Endothelial cell of umbilical vein (primary cell): ENCODE data around the gene RPGR. TPM values are rescaled to one million over a fixed set of nuclear protein-coding genes. Genes with fewer than 3 reads are reported as not detected.

Source experiments
- BruUV-seq: library from RNA; stranded (reverse); fragments of 400-500 nt; replicated peaks from 2 replicates; lab custom pipeline; 2021; lab: Mats Ljungman, UMichigan
- CTCF ChIA-PET: fragments of 300-600, 350-600 bp; sonication (Branson Sonifier 250); formaldehyde crosslinking; loops from one replicate; lab custom pipeline; 2021; ENCODE audit warnings: antibody characterized with exemption, inconsistent platforms; lab: Charles Lee
- POLR2A ChIA-PET: fragments of 300-600, 350-600 bp; sonication (Branson Sonifier 250); formaldehyde crosslinking; loops from one replicate; lab custom pipeline; 2021; ENCODE audit warnings: antibody characterized with exemption, inconsistent platforms; lab: Charles Lee
- DNase-seq: peaks from one replicate; pipeline ENCODE4 v3.0.0-alpha.2; 2011; ENCODE audit warnings: low read depth, low spot score
- FAIRE-seq: peaks from 2 replicates; lab custom pipeline; 2011; peaks lifted over from hg19 to GRCh38; lab: Jason Lieb, UNC
- H2AFZ ChIP-seq: 2 replicates; pipeline ENCODE4 v1.6.0; 2012; ENCODE audit warnings: low read depth, low read length, control low read depth, inconsistent platforms
- H3K27ac ChIP-seq: 2 replicates; pipeline ENCODE4 v1.5.1; 2011; ENCODE audit warnings: low read depth, mild to moderate bottlenecking, control low read depth, low read length, moderate library complexity; ENCODE audit not compliant: insufficient read depth
- H3K27me3 ChIP-seq, 2 experiments: 2 replicates each; pipeline versions ENCODE4 v1.6.0 to v1.6.1; 2011; ENCODE audit warnings: low read length in 2 of 2, mixed read lengths in 1 of 2; ENCODE audit not compliant: control insufficient read depth in 2 of 2, insufficient read depth in 2 of 2
- H3K36me3 ChIP-seq, 2 experiments: 2 replicates in 1 of 2; 3 replicates in 1 of 2; pipeline ENCODE4 v1.5.1; 2011; ENCODE audit warnings: low read length in 2 of 2, mild to moderate bottlenecking in 1 of 2, moderate library complexity in 1 of 2; ENCODE audit not compliant: control insufficient read depth in 2 of 2, insufficient read depth in 2 of 2; ENCODE audit errors: extremely low read depth in 1 of 2
- H3K4me1 ChIP-seq: 3 replicates; pipeline ENCODE4 v1.5.1; 2011; ENCODE audit warnings: mild to moderate bottlenecking, low read length; ENCODE audit not compliant: control insufficient read depth, insufficient read depth; ENCODE audit errors: extremely low read depth
- H3K4me2 ChIP-seq: 2 replicates; pipeline ENCODE4 v1.6.1; 2011; ENCODE audit warnings: low read length, control low read depth, mixed read lengths; ENCODE audit not compliant: insufficient read depth
- H3K4me3 ChIP-seq, 3 experiments: fragments of 200-600 bp in 1 of 3; sonication (generic), shearing (Covaris generic) in 1 of 3; replicated peaks in 1 of 3; 2 replicates each; pipeline ENCODE4 v1.5.1; 2011 to 2016; ENCODE audit warnings: control low read depth in 3 of 3, low read length in 3 of 3, mild to moderate bottlenecking in 2 of 3, inconsistent platforms in 1 of 3, low read depth in 1 of 3, moderate library complexity in 1 of 3; ENCODE audit not compliant: insufficient read depth in 1 of 3
- H3K79me2 ChIP-seq: 2 replicates; pipeline ENCODE4 v1.6.0; 2012; ENCODE audit warnings: low read length, inconsistent platforms; ENCODE audit not compliant: control insufficient read depth, insufficient read depth
- H3K9ac ChIP-seq: replicated peaks from 2 replicates; pipeline ENCODE3; 2011; ENCODE audit warnings: low read length, control low read depth; ENCODE audit not compliant: insufficient read depth; ENCODE audit errors: extremely low read depth
- H3K9me1 ChIP-seq: replicated peaks from 3 replicates; pipeline ENCODE4 v1.6.0; 2011; ENCODE audit warnings: mild to moderate bottlenecking, low read length; ENCODE audit not compliant: control insufficient read depth, insufficient read depth; ENCODE audit errors: extremely low read depth
- H3K9me3 ChIP-seq: replicated peaks from 2 replicates; pipeline ENCODE4 v1.5.1; 2012; ENCODE audit warnings: low read length, inconsistent platforms; ENCODE audit not compliant: control insufficient read depth, insufficient read depth
- H4K20me1 ChIP-seq: replicated peaks from 2 replicates; pipeline ENCODE3; 2011; ENCODE audit warnings: mild to moderate bottlenecking, low read length; ENCODE audit not compliant: control insufficient read depth, insufficient read depth; ENCODE audit errors: extremely low read depth
- EZH2 ChIP-seq: IDR thresholded peaks from 2 replicates; pipeline ENCODE4 v1.6.1; 2012; ENCODE audit warnings: borderline replicate concordance, low read depth, mild to moderate bottlenecking, moderate library complexity, low read length, inconsistent platforms; ENCODE audit not compliant: severe bottlenecking
- FOS ChIP-seq: IDR thresholded peaks from 2 replicates; pipeline ENCODE4 v1.6.1; 2011; ENCODE audit warnings: mild to moderate bottlenecking, low read length, moderate library complexity, borderline replicate concordance; ENCODE audit not compliant: insufficient read depth
- GATA2 ChIP-seq: IDR thresholded peaks from 2 replicates; pipeline ENCODE4 v1.7.0; 2011; ENCODE audit warnings: low read depth, mild to moderate bottlenecking, moderate library complexity, mixed read lengths, low read length; ENCODE audit not compliant: insufficient read length, insufficient read depth
- JUN ChIP-seq: IDR thresholded peaks from 2 replicates; pipeline ENCODE4 v1.6.1; 2011; ENCODE audit warnings: borderline replicate concordance, low read depth; ENCODE audit not compliant: insufficient read length, insufficient read depth
- MAX ChIP-seq: IDR thresholded peaks from 2 replicates; pipeline ENCODE4 v1.6.1; 2011; ENCODE audit not compliant: insufficient read depth, insufficient read length
- MYC ChIP-seq: IDR thresholded peaks from one replicate; pipeline ENCODE4 v1.6.1; 2011; ENCODE audit warnings: mild to moderate bottlenecking, low read depth, low read length
- POLR2A ChIP-seq: IDR thresholded peaks from 2 replicates; pipeline ENCODE4 v1.6.1; 2012; ENCODE audit warnings: low read depth, mild to moderate bottlenecking, control low read depth, low read length
- POLR2AphosphoS5 ChIP-seq: IDR thresholded peaks from 2 replicates; pipeline ENCODE4 v1.6.1; 2012; ENCODE audit warnings: low read depth, mild to moderate bottlenecking, control low read depth, low read length, moderate library complexity; ENCODE audit not compliant: insufficient read depth
- dilution Hi-C: fragments of 300-500 bp; cut with MboI; formaldehyde crosslinking; loops from one replicate; pipeline ENCODE4 v1.15.0; 2019; ENCODE audit warnings: low sequenced_read_pairs; ENCODE audit not compliant: extremely low pct_ligation_motif_present
- intact Hi-C: fragments of 100-400 bp; cut with micrococcal nuclease; formaldehyde crosslinking; loops from one replicate; pipeline ENCODE4 v1.10.0; 2022
- polyA plus RNA-seq, 4 experiments: library from polyadenylated mRNA; depleted of rRNA in 3 of 4; stranded (reverse) in 3 of 4; unstranded in 1 of 4; fragments of >200 nt; gene quantifications; 2 replicates each; pipeline versions ENCODE4 v1.2.1 to v1.2.3, GENCODE V29; 2011 to 2012; ENCODE audit warnings: missing spikeins in 1 of 4
- total RNA-seq: library from RNA; stranded (reverse); gene quantifications from 2 replicates; pipeline ENCODE4 v1.2.3, GENCODE V29; 2021
- TF ChIP-seq, protein P1 (sequence below), 2 donors: IDR thresholded peaks; 1 replicate in 1 of 2; 2 replicates in 1 of 2; pipeline ENCODE4 v1.5.1; 2011; ENCODE audit warnings: low read length in 2 of 2, mild to moderate bottlenecking in 2 of 2, moderate library complexity in 2 of 2, control low read depth in 1 of 2, inconsistent platforms in 1 of 2, low read depth in 1 of 2; ENCODE audit not compliant: insufficient read depth in 1 of 2; ENCODE audit errors: extremely low read depth in 1 of 2

RPGR gene
- total and polyA plus RNA-seq, 2 donors (not counting 3 experiments of a cell fraction or from before 2014, with no cell fraction given) = 2.7 to 24.0 TPM

GRCh38 chrX:38332505-38332904, 5.2 kb upstream of the RPGR start:
- Histone ChIP-seq H3K9me3 (no peaks in the 10 kb centered on the region), H3K27ac (no peak overlapping the region), H3K9me1 (no peaks in the 10 kb centered on the region), H3K9ac (no peak overlapping the region), H3K36me3 (no peaks in the 10 kb centered on the region), H4K20me1 (no peaks in the 10 kb centered on the region), H3K27me3 (no peaks in the 10 kb centered on the region), H3K4me3 (no peak overlapping the region), H3K4me2 (no peak overlapping the region), H3K4me1 (peaks cover 11% of the 10 kb centered on the region), H2AFZ (no peak overlapping the region), H3K79me2 (no peaks in the 10 kb centered on the region)
- no peak for DNase-seq
- dilution Hi-C loops (no loop called here), intact Hi-C loops (loop anchor here (10.0 kb wide), 1 partner anchor 292 kb away; no protein-coding TSS in a partner anchor)
- no TSS peak for BruUV-seq
- TF ChIP-seq FOS = no peak
- TF ChIP-seq EZH2 = no peak
- TF ChIP-seq POLR2AphosphoS5 = no peak
- TF ChIP-seq, protein P1, sequence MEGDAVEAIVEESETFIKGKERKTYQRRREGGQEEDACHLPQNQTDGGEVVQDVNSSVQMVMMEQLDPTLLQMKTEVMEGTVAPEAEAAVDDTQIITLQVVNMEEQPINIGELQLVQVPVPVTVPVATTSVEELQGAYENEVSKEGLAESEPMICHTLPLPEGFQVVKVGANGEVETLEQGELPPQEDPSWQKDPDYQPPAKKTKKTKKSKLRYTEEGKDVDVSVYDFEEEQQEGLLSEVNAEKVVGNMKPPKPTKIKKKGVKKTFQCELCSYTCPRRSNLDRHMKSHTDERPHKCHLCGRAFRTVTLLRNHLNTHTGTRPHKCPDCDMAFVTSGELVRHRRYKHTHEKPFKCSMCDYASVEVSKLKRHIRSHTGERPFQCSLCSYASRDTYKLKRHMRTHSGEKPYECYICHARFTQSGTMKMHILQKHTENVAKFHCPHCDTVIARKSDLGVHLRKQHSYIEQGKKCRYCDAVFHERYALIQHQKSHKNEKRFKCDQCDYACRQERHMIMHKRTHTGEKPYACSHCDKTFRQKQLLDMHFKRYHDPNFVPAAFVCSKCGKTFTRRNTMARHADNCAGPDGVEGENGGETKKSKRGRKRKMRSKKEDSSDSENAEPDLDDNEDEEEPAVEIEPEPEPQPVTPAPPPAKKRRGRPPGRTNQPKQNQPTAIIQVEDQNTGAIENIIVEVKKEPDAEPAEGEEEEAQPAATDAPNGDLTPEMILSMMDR (IDR thresholded peaks at IDR 0.05; ENCODE audit: extremely low read depth in 1 of 2, insufficient read depth in 1 of 2, low read depth in 1 of 2, low read length in 2 of 2) = no peak
- no peak for TF ChIP-seq GATA2
- no peak for TF ChIP-seq POLR2A
- TF ChIP-seq MYC = no peak
- no peak for TF ChIP-seq JUN
- no peak for TF ChIP-seq MAX
- ChIA-PET POLR2A (no interaction called here), CTCF (no interaction called here)
- FAIRE-seq = no peak
